RWPE2 (cell line): ENCODE measurements around the gene IFT22.
"Not testable (repeated sequence)": the region's sequence is repeated elsewhere in the genome, so short reads cannot be mapped to it uniquely, and the experiment has no call there.

ENCODE experiments used
- ATAC-seq: fragments of 200-7000 bp; cut with Tn5 transposase; 3 replicates; pipeline ENCODE4 v1.9.1; 2021; ENCODE audit warnings: low read depth
- DNase-seq: peaks from one replicate; pipeline ENCODE4 v3.0.0-alpha.2; 2020; ENCODE audit warnings: low spot score
- H3K27ac ChIP-seq: fragments of 450-650 bp; 2 replicates; pipeline ENCODE4 v1.5.1; 2017; ENCODE audit warnings: mild to moderate bottlenecking; ENCODE audit not compliant: poor library complexity, severe bottlenecking
- H3K27me3 ChIP-seq: fragments of 250-450 bp; sonication (Bioruptor Pico); 2 replicates; pipeline ENCODE4 v1.5.1; 2021; ENCODE audit warnings: mild to moderate bottlenecking, moderate library complexity; ENCODE audit not compliant: insufficient read depth, poor library complexity, severe bottlenecking
- H3K36me3 ChIP-seq: fragments of 250-450 bp; sonication (Bioruptor Pico); 2 replicates; pipeline ENCODE4 v1.5.1; 2020; ENCODE audit warnings: low read depth, mild to moderate bottlenecking, moderate library complexity
- H3K4me1 ChIP-seq: fragments of 250-450 bp; sonication (Bioruptor Pico); 2 replicates; pipeline ENCODE4 v1.5.1; 2021; ENCODE audit warnings: mild to moderate bottlenecking, moderate library complexity; ENCODE audit not compliant: insufficient read depth, poor library complexity, severe bottlenecking
- H3K4me3 ChIP-seq: fragments of 250-450 bp; sonication (Bioruptor Pico); 2 replicates; pipeline ENCODE4 v1.5.1; 2021; ENCODE audit warnings: mild to moderate bottlenecking, moderate library complexity; ENCODE audit not compliant: severe bottlenecking
- H3K9me3 ChIP-seq: fragments of 250-450 bp; sonication (Bioruptor Pico); 2 replicates; pipeline ENCODE4 v1.5.1; 2021; ENCODE audit warnings: mild to moderate bottlenecking, moderate library complexity; ENCODE audit not compliant: severe bottlenecking
- TF ChIP-seq, protein P1 (sequence below): fragments of 450-650 bp; IDR thresholded peaks from one replicate; pipeline ENCODE4 v1.5.1; 2017; ENCODE audit warnings: mild to moderate bottlenecking, moderate library complexity; ENCODE audit not compliant: poor library complexity, severe bottlenecking

The IFT22 gene

DNA sequence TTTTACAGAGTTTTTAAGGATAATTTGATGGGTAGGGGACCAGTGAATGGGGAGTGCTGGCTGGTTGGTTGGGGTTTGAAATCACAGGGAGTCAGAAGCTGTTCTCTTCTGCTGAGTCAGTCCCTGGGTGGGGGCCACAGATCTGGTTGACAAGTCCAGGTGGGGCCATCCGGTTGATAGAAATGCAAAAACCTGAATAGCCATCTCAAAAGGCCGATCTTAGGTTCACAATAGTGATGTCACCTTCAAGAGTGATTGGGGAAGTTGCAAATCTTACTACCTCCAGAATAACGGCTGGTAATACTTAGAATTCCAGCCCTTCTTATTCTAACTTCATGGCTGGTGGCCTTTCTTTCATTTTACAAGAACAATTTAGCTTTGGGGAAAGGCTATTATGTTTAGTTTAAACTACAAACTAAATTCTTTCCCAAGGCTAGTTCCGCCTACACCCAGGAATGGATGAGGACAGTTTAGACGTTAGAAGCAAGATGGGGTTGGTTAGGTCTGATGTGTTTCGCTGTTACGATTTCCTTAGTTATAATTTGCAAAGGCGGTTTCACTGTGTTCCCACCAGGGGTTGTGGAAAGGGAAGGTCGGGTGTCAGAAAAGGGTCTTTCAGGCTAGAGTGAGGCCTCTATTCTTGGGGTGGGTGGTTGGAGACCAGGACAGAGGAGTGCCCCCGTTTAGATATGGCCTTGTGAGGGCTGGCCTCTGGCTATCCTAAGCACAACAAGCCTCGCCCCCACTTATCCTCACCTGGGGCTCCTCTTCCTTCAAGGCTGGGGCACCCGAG is 27.4 kb downstream of the IFT22 start:
- Histone ChIP-seq H3K27me3 (peaks cover 11% of the 10 kb centered on the region), H3K9me3 (no peaks in the 10 kb centered on the region), H3K27ac (no peak overlapping the region), H3K4me3 (no peak overlapping the region), H3K4me1 (no peaks in the 10 kb centered on the region), H3K36me3 (no peaks in the 10 kb centered on the region)
- DNase-seq = no peak
- TF ChIP-seq, protein P1, sequence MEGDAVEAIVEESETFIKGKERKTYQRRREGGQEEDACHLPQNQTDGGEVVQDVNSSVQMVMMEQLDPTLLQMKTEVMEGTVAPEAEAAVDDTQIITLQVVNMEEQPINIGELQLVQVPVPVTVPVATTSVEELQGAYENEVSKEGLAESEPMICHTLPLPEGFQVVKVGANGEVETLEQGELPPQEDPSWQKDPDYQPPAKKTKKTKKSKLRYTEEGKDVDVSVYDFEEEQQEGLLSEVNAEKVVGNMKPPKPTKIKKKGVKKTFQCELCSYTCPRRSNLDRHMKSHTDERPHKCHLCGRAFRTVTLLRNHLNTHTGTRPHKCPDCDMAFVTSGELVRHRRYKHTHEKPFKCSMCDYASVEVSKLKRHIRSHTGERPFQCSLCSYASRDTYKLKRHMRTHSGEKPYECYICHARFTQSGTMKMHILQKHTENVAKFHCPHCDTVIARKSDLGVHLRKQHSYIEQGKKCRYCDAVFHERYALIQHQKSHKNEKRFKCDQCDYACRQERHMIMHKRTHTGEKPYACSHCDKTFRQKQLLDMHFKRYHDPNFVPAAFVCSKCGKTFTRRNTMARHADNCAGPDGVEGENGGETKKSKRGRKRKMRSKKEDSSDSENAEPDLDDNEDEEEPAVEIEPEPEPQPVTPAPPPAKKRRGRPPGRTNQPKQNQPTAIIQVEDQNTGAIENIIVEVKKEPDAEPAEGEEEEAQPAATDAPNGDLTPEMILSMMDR = no peak
- no peak for ATAC-seq

DNA sequence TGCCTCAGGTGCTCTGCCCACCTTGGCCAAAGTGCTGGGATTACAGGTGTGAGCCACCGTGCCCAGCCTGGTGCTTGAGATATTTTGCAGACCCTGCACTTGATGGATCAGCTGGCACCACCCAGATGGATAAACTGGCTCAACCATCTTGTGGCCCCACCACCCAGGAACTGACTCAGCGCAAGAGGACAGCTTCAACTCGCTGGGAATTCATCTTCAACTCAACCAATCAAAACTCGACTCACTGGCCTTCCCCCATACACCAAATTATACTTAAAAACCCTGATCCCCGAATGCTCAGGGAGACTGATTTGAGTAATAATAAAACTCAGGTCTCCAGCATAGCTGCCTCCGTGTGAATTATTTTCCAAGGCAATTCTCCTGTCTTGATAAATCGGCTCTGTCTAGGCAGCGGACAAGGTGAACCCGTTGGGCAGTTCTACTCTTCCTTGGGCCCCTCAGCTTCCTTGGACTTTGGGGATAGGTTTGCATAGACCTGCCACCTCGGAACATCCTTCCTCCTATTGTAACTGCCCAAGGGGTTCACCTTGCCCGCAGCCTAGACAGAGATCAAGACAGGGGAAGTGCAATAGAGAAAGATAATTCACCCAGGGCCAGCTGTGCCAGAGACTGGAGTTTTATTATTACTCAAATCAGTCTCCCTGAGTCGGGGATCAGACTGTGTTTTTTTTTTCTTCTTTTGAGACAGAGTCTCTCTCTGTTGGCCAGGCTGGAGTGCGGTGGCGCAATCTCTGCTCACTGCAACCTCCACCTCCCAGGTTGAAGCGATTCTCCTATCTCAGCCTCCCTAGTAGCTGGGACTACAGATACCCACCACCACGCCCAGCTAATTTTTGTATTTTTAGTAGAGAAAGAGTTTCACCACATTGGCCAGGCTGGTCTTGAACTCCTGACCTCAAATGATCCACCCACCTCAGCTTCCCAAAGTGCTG is 28.3 kb downstream of the IFT22 start:
- H3K27me3 ChIP-seq, ATAC-seq: not testable (repeated sequence)

DNA sequence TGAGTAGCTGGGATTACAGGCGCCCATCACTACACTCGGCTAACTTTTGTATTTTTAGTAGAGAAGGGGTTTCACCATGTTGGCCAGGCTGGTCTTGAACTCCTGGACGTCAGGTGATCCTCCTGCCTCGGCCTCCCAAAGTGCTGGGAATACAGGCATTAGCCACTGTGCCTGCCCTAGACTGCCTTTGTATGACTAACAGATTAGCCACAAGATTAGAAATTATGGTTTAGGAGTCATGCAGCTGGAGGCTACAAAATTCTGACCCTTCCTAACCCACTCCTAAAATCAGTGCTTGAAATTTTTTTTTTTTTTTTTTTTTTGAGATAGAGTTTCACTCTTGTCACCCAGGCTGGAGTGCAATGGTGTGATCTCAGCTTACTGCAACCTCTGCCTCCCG is 29.0 kb downstream of the IFT22 start:
- DNase-seq, H3K9me3 ChIP-seq, ATAC-seq, H3K27ac ChIP-seq, H3K4me3 ChIP-seq, H3K36me3 ChIP-seq, H3K27me3 ChIP-seq, H3K4me1 ChIP-seq: not testable (repeated sequence)

More for the DNA sequence above, 28.3 kb downstream of the IFT22 start:
- H3K4me1 ChIP-seq, H3K9me3 ChIP-seq, H3K27ac ChIP-seq, H3K4me3 ChIP-seq, H3K36me3 ChIP-seq, DNase-seq: not testable (repeated sequence)

DNA sequence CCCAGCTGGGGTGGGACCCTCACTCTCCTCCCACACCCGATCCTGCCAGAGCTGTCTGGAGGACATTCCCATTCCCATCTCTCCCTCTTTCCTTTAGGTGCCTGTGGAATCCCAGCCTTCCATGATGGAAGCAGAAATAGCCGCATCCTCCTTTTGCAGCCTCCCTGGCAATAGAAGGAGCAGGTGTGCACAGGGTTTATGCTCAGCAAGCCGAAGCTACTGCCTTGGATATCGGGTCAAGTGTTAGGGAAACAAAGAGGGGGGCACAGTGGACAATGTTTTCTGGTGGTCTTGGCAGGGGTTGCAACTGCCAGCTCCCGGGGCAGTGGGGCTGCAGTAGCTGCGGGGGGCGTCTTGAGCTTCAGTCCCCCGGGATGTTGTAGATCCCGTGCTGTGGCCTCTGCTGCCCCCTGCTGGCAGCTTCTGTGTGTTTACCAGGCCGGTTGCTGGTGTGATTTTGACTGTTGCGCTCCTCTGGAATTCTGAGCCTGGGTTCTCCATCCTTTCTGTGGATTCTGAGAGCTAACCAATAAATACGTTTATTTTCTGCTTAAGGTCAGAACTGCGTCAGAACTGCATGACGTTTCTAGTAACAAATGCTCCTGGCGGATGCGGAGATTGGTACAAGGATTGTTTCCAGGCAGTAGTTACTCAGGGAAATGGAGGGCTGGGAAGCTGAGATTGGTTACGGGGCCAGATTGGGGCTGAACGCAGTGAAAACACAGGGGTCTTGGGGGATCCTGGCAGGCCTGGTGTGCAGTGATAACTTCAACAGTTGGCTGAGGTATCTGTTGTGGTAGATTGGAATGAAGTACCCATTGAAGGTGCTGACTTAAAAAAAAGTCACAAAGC is 31.2 kb downstream of the IFT22 start:
- peak; percentile 72 for ATAC-seq
- H3K4me1 ChIP-seq, H3K36me3 ChIP-seq, H3K27me3 ChIP-seq, H3K9me3 ChIP-seq, H3K27ac ChIP-seq, DNase-seq, H3K4me3 ChIP-seq: not testable (repeated sequence)
- TF ChIP-seq, protein P1 = peak; percentile 84

DNA sequence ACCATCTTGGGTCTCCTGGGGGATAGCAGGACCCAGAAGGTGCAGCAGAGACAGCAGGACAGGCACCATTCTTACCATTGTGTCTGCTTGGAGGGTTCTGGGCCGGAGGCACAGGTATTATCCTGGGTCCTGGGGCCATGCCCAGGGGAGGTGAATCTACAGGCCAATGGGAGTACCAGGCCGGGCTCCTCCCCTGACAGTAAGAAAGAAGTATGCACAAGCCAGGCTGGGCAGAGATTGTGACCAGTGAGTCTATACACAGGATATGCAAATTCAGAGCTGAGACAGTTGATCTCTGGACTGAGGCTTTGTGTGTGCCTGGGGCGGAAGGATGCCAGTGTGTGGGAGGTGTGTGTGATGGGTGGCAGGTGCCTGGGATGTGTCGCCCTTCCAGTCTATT is 31.9 kb downstream of the IFT22 start:
- H3K27ac ChIP-seq, H3K27me3 ChIP-seq, H3K4me3 ChIP-seq, ATAC-seq, H3K36me3 ChIP-seq, H3K9me3 ChIP-seq, H3K4me1 ChIP-seq, DNase-seq: not testable (repeated sequence)

DNA sequence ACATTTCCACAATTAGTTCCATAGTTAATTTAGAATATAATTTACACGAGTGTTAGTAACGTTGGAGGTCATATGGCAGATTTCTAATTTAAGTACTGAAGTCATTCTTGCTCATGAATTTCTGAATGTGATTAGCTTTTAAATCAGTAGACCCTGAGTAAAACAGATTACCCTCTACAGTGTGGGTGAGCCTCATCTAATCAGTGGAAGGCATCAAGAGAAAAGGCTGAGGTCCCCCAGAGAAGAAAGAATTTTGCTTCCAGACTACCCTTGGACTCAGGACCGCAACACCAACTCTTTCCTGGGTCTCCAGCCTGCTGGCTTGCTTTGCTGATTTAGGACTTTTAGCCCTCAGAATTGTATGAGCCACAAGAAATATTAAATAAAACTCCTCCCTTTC is 33.2 kb downstream of the IFT22 start:
- no peak for ATAC-seq
- no peak for DNase-seq
- Histone ChIP-seq H3K27ac (no peak overlapping the region), H3K4me1 (no peaks in the 10 kb centered on the region), H3K27me3 (no peaks in the 10 kb centered on the region), H3K36me3 (no peaks in the 10 kb centered on the region), H3K9me3 (no peaks in the 10 kb centered on the region), H3K4me3 (no peak overlapping the region)
- TF ChIP-seq, protein P1 = no peak
